DND-41 (cell line): Measurements from ENCODE around the gene RAB3D.

Experiments used
- ATAC-seq: fragments of 200-7000 bp; cut with Tn5 transposase; 3 replicates; pipeline ENCODE4 v1.9.1; 2021; ENCODE audit warnings: low read depth; ENCODE audit not compliant: insufficient read depth
- DNase-seq: peaks from one replicate; pipeline ENCODE4 v3.0.0-alpha.2; 2020
- H2AFZ ChIP-seq: 2 replicates; pipeline ENCODE4 v1.6.0; 2012; ENCODE audit warnings: low read depth, low read length
- H3K27ac ChIP-seq: 2 replicates; pipeline ENCODE4 v1.5.1; 2012; ENCODE audit warnings: low read length, inconsistent platforms
- H3K27me3 ChIP-seq: fragments of 200-600 bp; sonication (generic); 2 replicates; pipeline ENCODE4 v1.6.0; 2012; ENCODE audit warnings: low read length, mild to moderate bottlenecking, inconsistent platforms; ENCODE audit not compliant: insufficient read depth, poor library complexity
- H3K36me3 ChIP-seq: 2 replicates; pipeline ENCODE4 v1.5.1; 2012; ENCODE audit warnings: low read length, inconsistent platforms; ENCODE audit not compliant: insufficient read depth
- H3K4me1 ChIP-seq: 2 replicates; pipeline ENCODE4 v1.5.1; 2012; ENCODE audit warnings: mild to moderate bottlenecking, low read length; ENCODE audit not compliant: insufficient read depth
- H3K4me2 ChIP-seq: 2 replicates; pipeline ENCODE4 v1.6.0; 2012; ENCODE audit warnings: mild to moderate bottlenecking, moderate library complexity, low read length, inconsistent platforms; ENCODE audit not compliant: insufficient read depth
- H3K4me3 ChIP-seq, 2 experiments: fragments of 200-600 bp in 1 of 2; shearing (Covaris generic) in 1 of 2; 2 replicates each; pipeline ENCODE4 v1.5.1; 2012 to 2016; ENCODE audit warnings: inconsistent platforms in 2 of 2, low read length in 2 of 2, mild to moderate bottlenecking in 2 of 2, low read depth in 1 of 2, moderate library complexity in 1 of 2
- H3K79me2 ChIP-seq: 2 replicates; pipeline ENCODE4 v1.6.0; 2012; ENCODE audit warnings: low read length, inconsistent platforms; ENCODE audit not compliant: insufficient read depth
- H3K9ac ChIP-seq: 2 replicates; pipeline ENCODE4 v1.6.0; 2012; ENCODE audit warnings: low read depth, mild to moderate bottlenecking, inconsistent platforms, low read length, moderate library complexity
- H3K9me3 ChIP-seq: 2 replicates; pipeline ENCODE4 v1.5.1; 2012; ENCODE audit warnings: low read length, moderate library complexity, mild to moderate bottlenecking, inconsistent platforms; ENCODE audit not compliant: insufficient read depth, severe bottlenecking
- H4K20me1 ChIP-seq: 2 replicates; pipeline ENCODE4 v1.6.0; 2012; ENCODE audit warnings: low read length; ENCODE audit not compliant: insufficient read depth
- CTCF ChIP-seq: IDR thresholded peaks from 2 replicates; pipeline ENCODE4 v1.5.1; 2012; ENCODE audit warnings: borderline replicate concordance, low read length, moderate library complexity, mild to moderate bottlenecking; ENCODE audit not compliant: poor library complexity, severe bottlenecking; ENCODE audit errors: extremely low read depth
- EZH2 ChIP-seq: IDR thresholded peaks from 3 replicates; pipeline ENCODE4 v1.6.1; 2012; ENCODE audit warnings: borderline replicate concordance, low read depth, mild to moderate bottlenecking, moderate library complexity, low read length, inconsistent platforms; ENCODE audit not compliant: severe bottlenecking

Gene RAB3D

GRCh38 chr19:11339254-11340098 is at the start of gene RAB3D:
Gene RAB3D (minus strand): TSS chr19:11339657. CDS start chr19:11337399, 2,258 bp downstream.
- no peaks in the 10 kb centered on the region; the same call in 1 of the 2 replicates for H4K20me1 ChIP-seq
- H3K27me3 ChIP-seq = no peaks in the 10 kb centered on the region
- H3K79me2 ChIP-seq = peaks cover 13% of the 10 kb centered on the region
- peaks cover 29% of the 10 kb centered on the region for H3K36me3 ChIP-seq
- H3K27ac ChIP-seq = peak within 1 kb of the TSS; percentile 84
- H3K4me1 ChIP-seq = peaks cover 30% of the 10 kb centered on the region
- ATAC-seq (peak; percentile 94), DNase-seq (peak; percentile 95)
- peak within 1 kb of the TSS; percentile 62 to 64 for H3K4me3 ChIP-seq
- H3K4me2 ChIP-seq = peak within 1 kb of the TSS; percentile 84
- H3K9me3 ChIP-seq = no peaks in the 10 kb centered on the region
- H2AFZ ChIP-seq = peak within 1 kb of the TSS; percentile 86
- peak within 1 kb of the TSS; percentile 74 for H3K9ac ChIP-seq
- TF ChIP-seq EZH2 (no peak), CTCF (peak; percentile 5)

- TF ChIP-seq CTCF (no peak), EZH2 (no peak)
- H3K4me1 ChIP-seq = no peaks in the 10 kb centered on the region
- no peak for ATAC-seq
- no peak overlapping the region for H3K4me3 ChIP-seq
- no peaks in the 10 kb centered on the region for H3K36me3 ChIP-seq
- no peaks in the 10 kb centered on the region for H3K27me3 ChIP-seq
- H4K20me1 ChIP-seq = no peaks in the 10 kb centered on the region
- H3K27ac ChIP-seq = no peak overlapping the region
- H3K4me2 ChIP-seq = no peak overlapping the region
- DNase-seq = no peak
- H3K79me2 ChIP-seq = no peaks in the 10 kb centered on the region
- no peaks in the 10 kb centered on the region for H3K9me3 ChIP-seq
- no peak overlapping the region for H2AFZ ChIP-seq
- no peak overlapping the region for H3K9ac ChIP-seq
Observed at GRCh38 chr19:11387162-11388034, 47.9 kb upstream of the RAB3D start.

GRCh38 chr19:11384778-11385129 is 45.3 kb upstream of the RAB3D start:
- DNase-seq = no peak
- H3K4me2 ChIP-seq = no peak overlapping the region

More at GRCh38 chr19:11384778-11385129, 45.3 kb upstream of the RAB3D start:
- Histone ChIP-seq H3K9me3 (no peaks in the 10 kb centered on the region), H3K27me3 (no peaks in the 10 kb centered on the region), H3K36me3 (no peaks in the 10 kb centered on the region), H3K4me3 (no peak overlapping the region), H3K27ac (no peak overlapping the region), H3K79me2 (peaks cover 10% of the 10 kb centered on the region), H3K9ac (no peak overlapping the region), H4K20me1 (no peaks in the 10 kb centered on the region), H3K4me1 (peaks cover 19% of the 10 kb centered on the region), H2AFZ (no peak overlapping the region)
- no peak for ATAC-seq
- TF ChIP-seq CTCF (no peak), EZH2 (no peak)
